H1 (cell line): ENCODE results near the gene PTPN3. TPM values are rescaled to one million over a fixed set of nuclear protein-coding genes. Genes with fewer than 3 reads are reported as not detected.
A peak's percentile ranks its signal among the peaks of the same experiment; 100 is the strongest.

Source experiments
- ASH2L ChIP-seq: fragments of 200-600, 300-600 bp; sonication (generic); IDR thresholded peaks from one replicate; pipeline ENCODE4 v1.7.1; 2017; ENCODE audit warnings: low read length
- BRCA1 ChIP-seq: IDR thresholded peaks from 2 replicates; pipeline ENCODE4 v1.6.1; 2012; ENCODE audit warnings: low read depth, low read length, improper control_type of control experiment
- CEBPB ChIP-seq: IDR thresholded peaks from 2 replicates; pipeline ENCODE4 v1.6.1; 2012; ENCODE audit warnings: low read depth, low read length
- CHD1 ChIP-seq: IDR thresholded peaks from 2 replicates; pipeline ENCODE4 v1.6.1; 2012; ENCODE audit warnings: low read depth, low read length, improper control_type of control experiment
- CTBP2 ChIP-seq: IDR thresholded peaks from 2 replicates; pipeline ENCODE4 v1.7.0; 2011; ENCODE audit warnings: borderline replicate concordance, mild to moderate bottlenecking, moderate library complexity, mixed read lengths, low read length; ENCODE audit not compliant: insufficient read depth, insufficient read length
- EGR1 ChIP-seq: IDR thresholded peaks from 2 replicates; pipeline ENCODE4 v1.6.1; 2011; ENCODE audit warnings: low read depth, low read length, borderline replicate concordance
- EZH2 ChIP-seq: fragments of 200-600 bp; sonication (generic); IDR thresholded peaks from 2 replicates; pipeline ENCODE4 v1.7.1; 2012; ENCODE audit warnings: low read depth, mild to moderate bottlenecking, moderate library complexity, low read length, inconsistent platforms; ENCODE audit not compliant: severe bottlenecking
- GABPA ChIP-seq: IDR thresholded peaks from 2 replicates; pipeline ENCODE4 v1.6.1; 2011; ENCODE audit warnings: mild to moderate bottlenecking, low read length, moderate library complexity, borderline replicate concordance; ENCODE audit not compliant: insufficient read depth
- HDAC6 ChIP-seq: IDR thresholded peaks from one replicate; pipeline ENCODE4 v1.7.1; 2012; ENCODE audit warnings: low read depth, mild to moderate bottlenecking, inconsistent platforms, low read length, moderate library complexity
- KDM4A ChIP-seq: IDR thresholded peaks from one replicate; pipeline ENCODE4 v1.7.1; 2012; ENCODE audit warnings: low read depth, mild to moderate bottlenecking, moderate library complexity, low read length, inconsistent platforms; ENCODE audit not compliant: severe bottlenecking
- MAFK ChIP-seq: IDR thresholded peaks from 2 replicates; pipeline ENCODE4 v1.6.1; 2012; ENCODE audit warnings: low read depth, mild to moderate bottlenecking, improper control_type of control experiment, low read length
- NANOG ChIP-seq: IDR thresholded peaks from 2 replicates; pipeline ENCODE4 v1.6.1; 2011; ENCODE audit warnings: low read length, low read depth, mild to moderate bottlenecking, inconsistent platforms; ENCODE audit not compliant: insufficient read depth, poor library complexity, severe bottlenecking
- NRF1 ChIP-seq: IDR thresholded peaks from 2 replicates; pipeline ENCODE4 v1.6.1; 2011; ENCODE audit warnings: mild to moderate bottlenecking, low read depth, low read length, improper control_type of control experiment
- POLR2AphosphoS5 ChIP-seq: IDR thresholded peaks from 2 replicates; pipeline ENCODE4 v1.6.1; 2011; ENCODE audit warnings: low read depth, low read length
- POU5F1 ChIP-seq: IDR thresholded peaks from 2 replicates; pipeline ENCODE4 v1.6.1; 2011; ENCODE audit warnings: low read depth, mild to moderate bottlenecking, low read length, moderate library complexity
- RAD21 ChIP-seq, 2 experiments: IDR thresholded peaks in 1 of 2; conservative IDR thresholded peaks in 1 of 2; 2 replicates each; pipeline ENCODE4 v1.6.1; 2011; ENCODE audit warnings: low read depth in 2 of 2, low read length in 2 of 2, improper control_type of control experiment in 1 of 2, inconsistent platforms in 1 of 2, mild to moderate bottlenecking in 1 of 2, moderate library complexity in 1 of 2
- RFX5 ChIP-seq: IDR thresholded peaks from 2 replicates; pipeline ENCODE4 v1.6.1; 2011; ENCODE audit warnings: low read depth, low read length, improper control_type of control experiment, borderline replicate concordance
- SIN3A ChIP-seq, 2 experiments: IDR thresholded peaks in 1 of 2; conservative IDR thresholded peaks in 1 of 2; 2 replicates each; pipeline ENCODE4 v1.6.1; 2011 to 2012; ENCODE audit warnings: low read length in 2 of 2, improper control_type of control experiment in 1 of 2, low read depth in 1 of 2, mild to moderate bottlenecking in 1 of 2
- SUZ12 ChIP-seq: fragments of 200-600 bp; sonication (generic); IDR thresholded peaks from 2 replicates; pipeline ENCODE4 v1.6.1; 2012; ENCODE audit warnings: mild to moderate bottlenecking, inconsistent platforms, low read length, moderate library complexity, mixed read lengths
- TBP ChIP-seq: IDR thresholded peaks from 2 replicates; pipeline ENCODE4 v1.6.1; 2011; ENCODE audit warnings: low read depth, low read length, improper control_type of control experiment
- polyA plus RNA-seq, 7 experiments: library from polyadenylated mRNA; depleted of rRNA in 3 of 7; stranded (reverse) in 5 of 7; unstranded in 2 of 7; fragments of >200 nt in 5 of 7; fragments of 200-250 nt in 2 of 7; gene quantifications; 1 replicate in 5 of 7; 2 replicates in 1 of 7; 4 replicates in 1 of 7; pipeline versions ENCODE4 v1.2.1 to v1.2.3, GENCODE V29; 2011 to 2013; ENCODE audit warnings: missing spikeins in 2 of 7, mixed read lengths in 2 of 7
- total RNA-seq: library from RNA; stranded (reverse); fragmentation: NEBNext Ultra II Directional; extraction: Animal tissue kit (Norgen Biotek cat#: 25700); gene quantifications from 2 replicates; pipeline ENCODE4 v1.2.1, GENCODE V29; 2021
- TF ChIP-seq, protein P1 (sequence below): IDR thresholded peaks from 2 replicates; pipeline ENCODE4 v1.6.1; 2012; ENCODE audit warnings: inconsistent platforms

The PTPN3 gene
- total and polyA plus RNA-seq, 2 of the 8 experiments (the other 6 are each of a cell fraction or from before 2014, with no cell fraction given): 2.9 to 3.7 TPM

DNA sequence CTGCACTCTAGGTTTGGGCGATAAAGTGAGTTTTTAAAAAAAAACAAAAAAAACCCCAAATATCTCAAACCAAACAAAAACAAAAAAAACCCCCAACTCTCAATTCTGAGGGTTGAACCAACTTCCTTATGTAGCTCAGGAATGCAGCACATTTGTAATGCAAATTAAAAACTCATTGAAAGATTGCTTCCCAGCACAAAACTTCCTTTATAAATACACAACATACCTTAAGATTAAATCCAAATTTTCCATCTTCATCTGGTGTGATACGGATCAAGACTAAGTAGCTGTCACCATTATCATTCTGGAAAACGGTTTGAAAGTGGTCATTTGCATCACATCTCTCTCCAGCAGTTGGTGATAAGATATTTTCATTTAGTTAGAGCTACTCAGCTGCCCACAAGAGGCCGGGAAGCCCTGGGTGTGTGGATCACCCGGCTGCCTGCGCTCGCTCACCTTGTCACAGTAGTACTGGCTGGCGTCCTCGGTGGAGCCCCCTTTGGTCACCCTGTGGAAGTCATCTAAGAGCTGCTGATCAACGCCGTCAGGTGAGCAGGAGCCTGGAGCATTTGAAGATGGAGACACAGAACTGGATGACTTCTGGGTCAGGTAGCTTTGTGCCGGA is 88.2 kb downstream of the PTPN3 start (continued):
- TF ChIP-seq POU5F1: peak; percentile 14; the same call in 1 of the 2 replicates
- no peak for TF ChIP-seq CHD1
- no peak for TF ChIP-seq NRF1
- no peak for TF ChIP-seq CTBP2
- no peak for TF ChIP-seq SUZ12
- peak; percentile 39; the same call in 1 of the 2 replicates for TF ChIP-seq TBP
- TF ChIP-seq, protein P1, sequence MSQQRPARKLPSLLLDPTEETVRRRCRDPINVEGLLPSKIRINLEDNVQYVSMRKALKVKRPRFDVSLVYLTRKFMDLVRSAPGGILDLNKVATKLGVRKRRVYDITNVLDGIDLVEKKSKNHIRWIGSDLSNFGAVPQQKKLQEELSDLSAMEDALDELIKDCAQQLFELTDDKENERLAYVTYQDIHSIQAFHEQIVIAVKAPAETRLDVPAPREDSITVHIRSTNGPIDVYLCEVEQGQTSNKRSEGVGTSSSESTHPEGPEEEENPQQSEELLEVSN: no peak
- TF ChIP-seq RAD21 (IDR thresholded peaks at IDR 0.05 in 1 of 2, conservative IDR thresholded peaks at IDR 0.05 in 1 of 2; ENCODE audit: low read depth in 2 of 2, low read length in 2 of 2): peak; percentile 37 to 44; a peak in 3 of 4 replicates
- no peak for TF ChIP-seq NANOG
- no peak for TF ChIP-seq MAFK
- TF ChIP-seq KDM4A: no peak
- TF ChIP-seq CEBPB: no peak
- TF ChIP-seq ASH2L: peak; percentile 58
- no peak for TF ChIP-seq EGR1
- TF ChIP-seq POLR2AphosphoS5: no peak
- no peak for TF ChIP-seq HDAC6
- no peak for TF ChIP-seq BRCA1
- no peak for TF ChIP-seq GABPA
- TF ChIP-seq SIN3A (conservative IDR thresholded peaks at IDR 0.05 in 1 of 2, IDR thresholded peaks at IDR 0.05 in 1 of 2; ENCODE audit: low read depth in 1 of 2, low read length in 2 of 2): 0 out of 4 replicates have a peak, but pooled peaks of 1 of the 2 experiments have one; percentile 53
- no peak for TF ChIP-seq EZH2
- TF ChIP-seq RFX5: no peak
- TF ChIP-seq, all 59 proteins: peak for 8
